Measurements from ENCODE around the gene ZNF132. TPM values are rescaled to one million over a fixed set of nuclear protein-coding genes. Genes with fewer than 3 reads are reported as not detected.
"Not testable (repeated sequence)": the region's sequence is repeated elsewhere in the genome, so short reads cannot be mapped to it uniquely, and the experiment has no call there.

ZNF132 gene
- 4.8 and 4.9 TPM in 2 replicates for total RNA-seq (2014; rRNA removed; shearing (Covaris generic))

GRCh38 chr19:58439576-58440554, at the start of gene ZNF132:
Gene ZNF132 (minus strand): TSS chr19:58440153. CDS start chr19:58439821, 332 bp downstream.
- DNase-seq (ENCODE audit: low read depth) = peak; percentile 100

- DNase-seq (ENCODE audit: low read depth) = not testable (repeated sequence)
Observed at GRCh38 chr19:58484349-58484748, 44.4 kb upstream of the ZNF132 start.

GRCh38 chr19:58483776-58484175, 43.8 kb upstream of the ZNF132 start:
- no peak for DNase-seq (ENCODE audit: low read depth)

- DNase-seq (ENCODE audit: low read depth) = no peak
Observed at GRCh38 chr19:58482372-58482771, 42.4 kb upstream of the ZNF132 start.

- no peak for DNase-seq (ENCODE audit: low read depth)
Observed at GRCh38 chr19:58480831-58481230, 40.9 kb upstream of the ZNF132 start.

- DNase-seq (ENCODE audit: low read depth) = no peak
Observed at GRCh38 chr19:58480481-58480830, 40.5 kb upstream of the ZNF132 start.

- no peak for DNase-seq (ENCODE audit: low read depth)
Observed at GRCh38 chr19:58479736-58480480, 40.0 kb upstream of the ZNF132 start.

GRCh38 chr19:58479303-58479702, 39.4 kb upstream of the ZNF132 start:
- DNase-seq (ENCODE audit: low read depth) = no peak

- no peak for DNase-seq (ENCODE audit: low read depth)
Observed at GRCh38 chr19:58477871-58478270, 37.9 kb upstream of the ZNF132 start.

GRCh38 chr19:58477130-58477529, 37.2 kb upstream of the ZNF132 start:
- DNase-seq (ENCODE audit: low read depth) = no peak

- peak; percentile 12 for DNase-seq (ENCODE audit: low read depth)
Observed at GRCh38 chr19:58476498-58477015, 36.6 kb upstream of the ZNF132 start.

GRCh38 chr19:58475714-58476497, 36.0 kb upstream of the ZNF132 start, which contains the start of gene ZNF446:
Gene ZNF446 (plus strand): TSS chr19:58476352. CDS start chr19:58477219, 867 bp downstream.
- DNase-seq (ENCODE audit: low read depth) = peak; percentile 97

- DNase-seq (ENCODE audit: low read depth) = no peak
Observed at GRCh38 chr19:58474997-58475713, 35.2 kb upstream of the ZNF132 start.

GRCh38 chr19:58474291-58474996, 34.5 kb upstream of the ZNF132 start:
- peak; percentile 92 for DNase-seq (ENCODE audit: low read depth)

- no peak for DNase-seq (ENCODE audit: low read depth)
Observed at GRCh38 chr19:58473775-58474174, 33.8 kb upstream of the ZNF132 start.

- DNase-seq (ENCODE audit: low read depth) = no peak
Observed at GRCh38 chr19:58471736-58472135, 31.8 kb upstream of the ZNF132 start.

- DNase-seq (ENCODE audit: low read depth) = not testable (repeated sequence)
Observed at GRCh38 chr19:58470837-58471543, 31.0 kb upstream of the ZNF132 start.

GRCh38 chr19:58469241-58470013, 29.5 kb upstream of the ZNF132 start:
- DNase-seq (ENCODE audit: low read depth) = no peak
